KOPT-K1 (cell line): ENCODE results near the gene TRAPPC2L.
"Not testable (repeated sequence)": the region's sequence is repeated elsewhere in the genome, so short reads cannot be mapped to it uniquely, and the experiment has no call there.

Source experiments
- H3K27ac ChIP-seq: fragments of 200-600 bp; sonication (generic); 2 replicates; pipeline ENCODE4 v1.5.1; 2016; ENCODE audit warnings: antibody characterized with exemption, mild to moderate bottlenecking, low read depth, low read length; ENCODE audit not compliant: poor library complexity, severe bottlenecking
- H3K36me3 ChIP-seq: fragments of 200-600 bp; sonication (generic); 2 replicates; pipeline ENCODE4 v1.5.1; 2017; ENCODE audit warnings: antibody characterized with exemption, mild to moderate bottlenecking, low read length, moderate library complexity; ENCODE audit not compliant: insufficient read depth
- H3K9me3 ChIP-seq: fragments of 200-600 bp; sonication (generic); 2 replicates; pipeline ENCODE4 v1.5.1; 2017; ENCODE audit warnings: antibody characterized with exemption, low read length, mild to moderate bottlenecking; ENCODE audit not compliant: insufficient read depth, poor library complexity, severe bottlenecking

The TRAPPC2L gene

GRCh38 chr16:88893127-88893968 is 36.4 kb downstream of the TRAPPC2L start:
- Histone ChIP-seq H3K36me3 (peaks cover 95% of the 10 kb centered on the region), H3K27ac (no peak overlapping the region), H3K9me3 (peaks cover 5% of the 10 kb centered on the region)

GRCh38 chr16:88894266-88894665 is 37.3 kb downstream of the TRAPPC2L start:
- H3K36me3 ChIP-seq = peaks cover 98% of the 10 kb centered on the region
- H3K9me3 ChIP-seq, H3K27ac ChIP-seq: not testable (repeated sequence)

- no peak overlapping the region for H3K27ac ChIP-seq
- H3K9me3 ChIP-seq = peaks cover 5% of the 10 kb centered on the region
- peaks cover 98% of the 10 kb centered on the region for H3K36me3 ChIP-seq
Observed at GRCh38 chr16:88894681-88895300, 37.9 kb downstream of the TRAPPC2L start.

GRCh38 chr16:88895335-88895734 is 38.4 kb downstream of the TRAPPC2L start:
- no peak overlapping the region for H3K27ac ChIP-seq
- H3K9me3 ChIP-seq = peaks cover 5% of the 10 kb centered on the region
- H3K36me3 ChIP-seq = peaks cover 98% of the 10 kb centered on the region

GRCh38 chr16:88896238-88897070 is 39.5 kb downstream of the TRAPPC2L start:
- H3K36me3 ChIP-seq = peaks cover 98% of the 10 kb centered on the region
- H3K27ac ChIP-seq = no peak overlapping the region
- no peaks in the 10 kb centered on the region for H3K9me3 ChIP-seq

- H3K27ac ChIP-seq = no peak overlapping the region
- H3K9me3 ChIP-seq = no peaks in the 10 kb centered on the region
- H3K36me3 ChIP-seq = peaks cover 98% of the 10 kb centered on the region
Observed at GRCh38 chr16:88897696-88898425, 40.9 kb downstream of the TRAPPC2L start.

GRCh38 chr16:88899901-88900661 is 43.2 kb downstream of the TRAPPC2L start:
- Histone ChIP-seq H3K9me3 (no peaks in the 10 kb centered on the region), H3K36me3 (peaks cover 91% of the 10 kb centered on the region), H3K27ac (no peak overlapping the region)

- H3K36me3 ChIP-seq = peaks cover 86% of the 10 kb centered on the region
- no peak overlapping the region for H3K27ac ChIP-seq
- no peaks in the 10 kb centered on the region for H3K9me3 ChIP-seq
Observed at GRCh38 chr16:88900662-88901052, 43.7 kb downstream of the TRAPPC2L start.

- no peak overlapping the region for H3K27ac ChIP-seq
- H3K9me3 ChIP-seq = no peaks in the 10 kb centered on the region
- H3K36me3 ChIP-seq = peaks cover 74% of the 10 kb centered on the region
Observed at GRCh38 chr16:88901718-88902337, 44.9 kb downstream of the TRAPPC2L start.

- H3K9me3 ChIP-seq = no peaks in the 10 kb centered on the region
- H3K27ac ChIP-seq = no peak overlapping the region
- peaks cover 68% of the 10 kb centered on the region for H3K36me3 ChIP-seq
Observed at GRCh38 chr16:88902744-88903143, 45.8 kb downstream of the TRAPPC2L start.

GRCh38 chr16:88903267-88903666 is 46.3 kb downstream of the TRAPPC2L start:
- Histone ChIP-seq H3K36me3 (peaks cover 68% of the 10 kb centered on the region), H3K9me3 (no peaks in the 10 kb centered on the region), H3K27ac (no peak overlapping the region)

- Histone ChIP-seq H3K27ac (no peak overlapping the region), H3K9me3 (no peaks in the 10 kb centered on the region), H3K36me3 (peaks cover 58% of the 10 kb centered on the region)
Observed at GRCh38 chr16:88904676-88905365, 47.9 kb downstream of the TRAPPC2L start.

- Histone ChIP-seq H3K27ac (no peak overlapping the region), H3K36me3 (peaks cover 50% of the 10 kb centered on the region), H3K9me3 (no peaks in the 10 kb centered on the region)
Observed at GRCh38 chr16:88905563-88905962, 48.6 kb downstream of the TRAPPC2L start.
